Nephron (organoid): Measurements from ENCODE around the gene VAMP8.

ENCODE experiments used
- H3K27ac Mint-ChIP-seq, 3 experiments: 2 replicates each; pipeline ENCODE4 v1.8.0; 2020; ENCODE audit warnings: mixed read lengths in 3 of 3, mild to moderate bottlenecking in 2 of 3, moderate library complexity in 1 of 3
- H3K27me3 Mint-ChIP-seq: 2 replicates; pipeline ENCODE4 v1.8.0; 2021; ENCODE audit warnings: low read depth, mild to moderate bottlenecking, moderate library complexity, mixed read lengths
- H3K36me3 Mint-ChIP-seq: 2 replicates; pipeline ENCODE4 v1.8.0; 2020; ENCODE audit warnings: low read depth, mixed read lengths
- H3K4me1 Mint-ChIP-seq: 2 replicates; pipeline ENCODE4 v1.8.0; 2020; ENCODE audit warnings: mixed read lengths
- H3K4me3 Mint-ChIP-seq, 3 experiments: 2 replicates each; pipeline ENCODE4 v1.8.0; 2020; ENCODE audit warnings: mild to moderate bottlenecking in 3 of 3, mixed read lengths in 3 of 3, moderate library complexity in 2 of 3
- H3K9me3 Mint-ChIP-seq: 2 replicates; pipeline ENCODE4 v1.8.0; 2020; ENCODE audit warnings: mixed read lengths
- TF ChIP-seq, protein P1 (sequence below), 3 experiments: fragments of 200-600 bp; sonication (generic); IDR thresholded peaks; one replicate each; pipeline ENCODE4 v1.5.0; 2021; ENCODE audit warnings: antibody characterized with exemption in 3 of 3; ENCODE audit not compliant: unreplicated experiment in 3 of 3

Gene VAMP8

DNA sequence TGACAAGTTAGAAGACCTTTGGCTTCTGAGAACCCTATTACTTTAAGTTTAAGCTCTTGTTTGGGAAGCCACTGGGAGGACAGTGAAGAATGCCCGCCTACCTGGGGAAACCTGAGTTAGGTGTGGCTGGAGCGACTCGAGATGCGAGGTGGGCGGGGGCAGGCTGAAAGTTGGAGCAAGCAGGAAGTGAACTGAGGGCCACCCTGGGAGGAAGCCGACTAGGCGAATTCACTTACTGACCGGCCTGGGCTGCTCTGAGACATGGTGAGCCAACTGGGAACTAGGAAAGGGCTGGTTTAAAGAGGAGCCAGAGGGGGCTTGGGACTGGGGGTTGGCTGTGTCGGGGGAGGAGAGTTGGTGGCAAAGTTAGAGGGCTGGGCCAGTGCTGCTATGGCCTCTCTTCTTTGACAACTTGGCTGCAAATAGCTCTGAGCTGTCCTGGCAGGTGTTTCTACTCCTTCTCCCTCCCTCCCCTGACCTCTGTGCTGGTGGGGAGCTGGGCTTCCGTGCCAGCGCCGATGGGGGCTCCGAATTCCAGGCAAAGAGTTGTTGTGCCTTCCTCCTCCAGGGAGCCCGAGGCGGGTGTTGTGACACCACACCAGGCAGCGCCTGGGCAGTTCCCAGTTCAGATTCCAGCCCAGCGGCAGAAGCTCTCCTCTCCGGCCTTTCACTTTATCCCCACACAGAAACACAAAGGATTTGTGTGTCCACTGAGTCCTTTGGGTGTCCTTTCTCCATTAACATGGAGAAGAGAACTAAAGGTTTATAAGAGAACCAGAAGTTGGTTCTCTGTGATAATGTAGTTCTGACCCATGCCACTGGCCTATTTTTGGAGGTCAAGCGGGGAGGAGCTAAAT, at the start of gene VAMP8:
VAMP8 (plus strand) TSS at position 201 of the 857 bp plus-strand sequence; CDS start at position 262, 61 bp downstream.
- H3K27ac Mint-ChIP-seq = peak within 1 kb of the TSS; percentile 98 to 99 (median 98)
- TF ChIP-seq, protein P1, sequence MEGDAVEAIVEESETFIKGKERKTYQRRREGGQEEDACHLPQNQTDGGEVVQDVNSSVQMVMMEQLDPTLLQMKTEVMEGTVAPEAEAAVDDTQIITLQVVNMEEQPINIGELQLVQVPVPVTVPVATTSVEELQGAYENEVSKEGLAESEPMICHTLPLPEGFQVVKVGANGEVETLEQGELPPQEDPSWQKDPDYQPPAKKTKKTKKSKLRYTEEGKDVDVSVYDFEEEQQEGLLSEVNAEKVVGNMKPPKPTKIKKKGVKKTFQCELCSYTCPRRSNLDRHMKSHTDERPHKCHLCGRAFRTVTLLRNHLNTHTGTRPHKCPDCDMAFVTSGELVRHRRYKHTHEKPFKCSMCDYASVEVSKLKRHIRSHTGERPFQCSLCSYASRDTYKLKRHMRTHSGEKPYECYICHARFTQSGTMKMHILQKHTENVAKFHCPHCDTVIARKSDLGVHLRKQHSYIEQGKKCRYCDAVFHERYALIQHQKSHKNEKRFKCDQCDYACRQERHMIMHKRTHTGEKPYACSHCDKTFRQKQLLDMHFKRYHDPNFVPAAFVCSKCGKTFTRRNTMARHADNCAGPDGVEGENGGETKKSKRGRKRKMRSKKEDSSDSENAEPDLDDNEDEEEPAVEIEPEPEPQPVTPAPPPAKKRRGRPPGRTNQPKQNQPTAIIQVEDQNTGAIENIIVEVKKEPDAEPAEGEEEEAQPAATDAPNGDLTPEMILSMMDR (IDR thresholded peaks at IDR 0.05; ENCODE audit: unreplicated experiment in 3 of 3) = no peak
- H3K27me3 Mint-ChIP-seq = no peaks in the 10 kb centered on the region
- peak within 1 kb of the TSS; percentile 68 to 83 (median 76) for H3K4me3 Mint-ChIP-seq
- no peaks in the 10 kb centered on the region for H3K9me3 Mint-ChIP-seq
- peaks cover 44% of the 10 kb centered on the region for H3K4me1 Mint-ChIP-seq
- H3K36me3 Mint-ChIP-seq = peaks cover 5% of the 10 kb centered on the region

DNA sequence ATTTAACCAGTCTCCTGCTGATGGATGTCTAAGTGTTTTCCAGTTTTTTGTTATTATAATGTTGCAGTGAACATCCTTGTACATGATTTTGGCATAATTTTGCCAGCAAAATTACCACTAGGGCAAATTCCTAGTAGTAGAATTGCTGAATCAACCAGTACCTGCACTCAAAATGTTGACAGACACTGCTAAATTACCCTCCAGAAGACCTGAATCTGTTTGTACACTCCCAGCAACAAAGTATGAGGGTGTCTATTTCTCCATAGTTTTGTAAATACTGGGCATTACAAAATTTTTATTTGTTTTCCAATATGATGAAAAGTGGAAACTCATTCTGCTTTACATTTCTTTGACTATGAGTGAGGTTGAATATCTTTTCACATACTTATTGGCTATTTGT, 49.6 kb upstream of the VAMP8 start:
- TF ChIP-seq, protein P1 (IDR thresholded peaks at IDR 0.05; ENCODE audit: unreplicated experiment in 3 of 3) = no peak
- Mint-ChIP-seq H3K36me3 (no peaks in the 10 kb centered on the region), H3K4me3 (no peak overlapping the region), H3K27ac (no peak overlapping the region), H3K27me3 (peaks cover 3% of the 10 kb centered on the region), H3K9me3 (peaks cover 3% of the 10 kb centered on the region), H3K4me1 (peaks cover 40% of the 10 kb centered on the region)

DNA sequence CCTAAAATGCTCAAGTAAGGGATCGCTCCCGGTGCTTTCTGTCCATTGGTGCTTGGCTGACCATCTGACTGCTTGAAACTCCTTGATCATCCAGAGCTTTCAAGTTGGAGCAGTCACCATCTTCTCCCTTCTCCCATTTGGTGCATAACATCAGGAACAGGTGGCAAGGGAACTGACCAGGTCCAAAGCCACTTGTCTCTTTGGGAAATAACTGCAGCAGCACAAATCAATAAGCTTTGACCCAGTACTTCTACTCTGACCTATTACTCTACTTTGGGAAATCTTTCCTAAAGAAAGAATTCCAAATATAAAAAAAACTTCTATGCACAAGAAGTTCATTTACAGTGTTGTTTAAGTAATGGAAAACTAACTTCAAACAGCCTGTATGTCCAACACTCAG, 49.0 kb upstream of the VAMP8 start:
- Mint-ChIP-seq H3K27ac (no peak overlapping the region), H3K4me3 (no peak overlapping the region), H3K27me3 (peaks cover 3% of the 10 kb centered on the region), H3K9me3 (peaks cover 3% of the 10 kb centered on the region), H3K4me1 (peaks cover 34% of the 10 kb centered on the region), H3K36me3 (no peaks in the 10 kb centered on the region)
- TF ChIP-seq, protein P1 (IDR thresholded peaks at IDR 0.05; ENCODE audit: unreplicated experiment in 3 of 3) = no peak

DNA sequence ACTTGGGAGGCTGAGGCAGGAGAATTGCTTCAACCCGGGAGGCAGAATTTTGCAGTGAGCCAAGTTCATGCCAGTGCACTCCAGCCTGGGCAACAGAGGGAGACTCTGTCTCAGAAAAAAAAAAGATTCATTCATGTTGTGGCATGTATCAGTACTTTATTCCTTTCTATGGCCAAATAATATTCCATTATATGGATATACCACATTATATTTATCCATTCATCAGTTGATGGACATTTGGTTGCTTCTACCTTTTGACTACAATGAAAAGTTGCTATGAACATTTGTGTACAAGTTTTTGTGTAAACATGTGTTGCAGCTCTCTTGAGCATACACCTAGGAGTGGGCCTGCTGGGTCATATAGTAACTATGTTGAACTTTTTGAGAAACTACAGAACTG, 47.6 kb upstream of the VAMP8 start:
- TF ChIP-seq, protein P1 (IDR thresholded peaks at IDR 0.05; ENCODE audit: unreplicated experiment in 3 of 3) = no peak
- Mint-ChIP-seq H3K36me3 (no peaks in the 10 kb centered on the region), H3K9me3 (peaks cover 3% of the 10 kb centered on the region), H3K27me3 (peaks cover 3% of the 10 kb centered on the region), H3K27ac (no peak overlapping the region), H3K4me1 (peaks cover 23% of the 10 kb centered on the region), H3K4me3 (no peak overlapping the region)

- Mint-ChIP-seq H3K4me3 (no peak overlapping the region), H3K36me3 (no peaks in the 10 kb centered on the region), H3K27ac (peak overlapping the region in 1 of 3 experiments; percentile 47), H3K9me3 (peaks cover 3% of the 10 kb centered on the region), H3K27me3 (peaks cover 3% of the 10 kb centered on the region), H3K4me1 (peaks cover 19% of the 10 kb centered on the region)
- TF ChIP-seq, protein P1 (IDR thresholded peaks at IDR 0.05; ENCODE audit: unreplicated experiment in 3 of 3) = no peak
Observed at GRCh38 chr2:85531589-85531988, 45.8 kb upstream of the VAMP8 start.

DNA sequence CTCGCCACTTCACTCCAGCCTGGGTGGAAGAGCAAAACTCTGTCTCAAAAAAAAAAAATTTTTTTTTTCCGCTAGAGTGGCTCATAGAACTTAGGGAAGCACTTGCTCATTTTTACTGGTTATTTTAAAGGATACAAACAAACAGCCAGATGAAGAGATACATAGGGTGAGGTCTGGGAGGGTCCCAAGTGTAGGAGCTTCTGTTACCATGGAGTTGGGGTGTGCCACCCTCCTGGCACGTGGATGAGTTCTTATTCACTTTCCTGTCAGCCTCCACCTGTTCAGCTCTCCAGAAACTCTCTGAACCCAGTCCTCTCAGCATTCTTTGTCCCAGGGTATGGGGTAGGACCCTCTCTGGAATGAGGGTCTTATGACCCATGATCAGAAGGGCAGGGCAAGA, 43.3 kb upstream of the VAMP8 start:
- TF ChIP-seq, protein P1 (IDR thresholded peaks at IDR 0.05; ENCODE audit: unreplicated experiment in 3 of 3) = no peak
- H3K36me3 Mint-ChIP-seq = no peaks in the 10 kb centered on the region
- H3K4me3 Mint-ChIP-seq = no peak overlapping the region
- peaks cover 1% of the 10 kb centered on the region for H3K27me3 Mint-ChIP-seq
- H3K27ac Mint-ChIP-seq = peak overlapping the region in 2 of 3 experiments; percentile 30 to 100
- H3K9me3 Mint-ChIP-seq = no peaks in the 10 kb centered on the region
- peaks cover 26% of the 10 kb centered on the region for H3K4me1 Mint-ChIP-seq
